Measurements from ENCODE around the gene CYP21A2.
"Not testable (repeated sequence)": the region's sequence is repeated elsewhere in the genome, so short reads cannot be mapped to it uniquely, and the experiment has no call there.

The CYP21A2 gene

GRCh38 chr6:32037598-32038524 is at the start of gene CYP21A2:
Gene CYP21A2, plus strand, starts transcription at chr6:32038415. Its CDS starts 8 bp downstream, at chr6:32038423.
- not testable (repeated sequence) for DNase-seq

GRCh38 chr6:31989363-31989762 is 48.9 kb upstream of the CYP21A2 start:
- DNase-seq = not testable (repeated sequence)

GRCh38 chr6:31994421-31994820 is 43.8 kb upstream of the CYP21A2 start:
- DNase-seq = not testable (repeated sequence)

- not testable (repeated sequence) for DNase-seq
Observed at GRCh38 chr6:31996385-31996784, 41.8 kb upstream of the CYP21A2 start.

GRCh38 chr6:32002546-32003268 is 35.5 kb upstream of the CYP21A2 start:
- not testable (repeated sequence) for DNase-seq

GRCh38 chr6:32003301-32003700 is 34.9 kb upstream of the CYP21A2 start:
- DNase-seq = not testable (repeated sequence)

GRCh38 chr6:32004393-32004792 is 33.8 kb upstream of the CYP21A2 start:
- DNase-seq = not testable (repeated sequence)

GRCh38 chr6:32004864-32005537 is 33.2 kb upstream of the CYP21A2 start:
- DNase-seq = not testable (repeated sequence)

GRCh38 chr6:32005538-32005880 is 32.7 kb upstream of the CYP21A2 start:
- DNase-seq = not testable (repeated sequence)

GRCh38 chr6:32005991-32006529 is 32.2 kb upstream of the CYP21A2 start:
- not testable (repeated sequence) for DNase-seq

- not testable (repeated sequence) for DNase-seq
Observed at GRCh38 chr6:32007086-32007485, 31.1 kb upstream of the CYP21A2 start.

- not testable (repeated sequence) for DNase-seq
Observed at GRCh38 chr6:32008037-32008436, 30.2 kb upstream of the CYP21A2 start.

- DNase-seq = not testable (repeated sequence)
Observed at GRCh38 chr6:32008616-32009015, 29.6 kb upstream of the CYP21A2 start.

- DNase-seq = not testable (repeated sequence)
Observed at GRCh38 chr6:32009537-32009936, 28.7 kb upstream of the CYP21A2 start.

- DNase-seq = not testable (repeated sequence)
Observed at GRCh38 chr6:32010856-32011530, 27.2 kb upstream of the CYP21A2 start.

GRCh38 chr6:32012941-32013617 is 25.1 kb upstream of the CYP21A2 start:
- DNase-seq = not testable (repeated sequence)

GRCh38 chr6:32013738-32014137 is 24.5 kb upstream of the CYP21A2 start:
- DNase-seq = not testable (repeated sequence)

- not testable (repeated sequence) for DNase-seq
Observed at GRCh38 chr6:32014547-32014946, 23.7 kb upstream of the CYP21A2 start, which contains the start of gene C4B. Gene C4B, plus strand, starts transcription at chr6:32014795. Its CDS starts 51 bp downstream, at chr6:32014846.

- DNase-seq = not testable (repeated sequence)
Observed at GRCh38 chr6:32022100-32022499, 16.1 kb upstream of the CYP21A2 start.

- DNase-seq = not testable (repeated sequence)
Observed at GRCh38 chr6:32028631-32029030, 9.6 kb upstream of the CYP21A2 start.

- not testable (repeated sequence) for DNase-seq
Observed at GRCh38 chr6:32029553-32029952, 8.7 kb upstream of the CYP21A2 start.

All from NCI-H2081 treated with DMSO at 0.1 percent for 48 hours (cell line).